G401 (cell line): ENCODE data around the gene OR12D2. TPM values are rescaled to one million over a fixed set of nuclear protein-coding genes. Genes with fewer than 3 reads are reported as not detected.
"Not testable (repeated sequence)": the region's sequence is repeated elsewhere in the genome, so short reads cannot be mapped to it uniquely, and the experiment has no call there.

Experiments
- DNase-seq: peaks from one replicate; pipeline ENCODE4 v3.0.0-alpha.2; 2015; ENCODE audit warnings: low spot score
- in situ Hi-C: cut with HindIII; loops from 2 replicates; pipeline ENCODE4 v1.10.0; 2016; ENCODE audit warnings: low sequenced_read_pairs, mixed read lengths
- total RNA-seq: library from RNA; depleted of rRNA; stranded (reverse); fragments of >200 nt; shearing (Covaris generic); gene quantifications from 2 replicates; pipeline ENCODE4 v1.2.3, GENCODE V29; 2014; rRNA removed

Gene OR12D2
- not detected in 2 replicates for total RNA-seq

GRCh38 chr6:29395331-29395730 is at the start of gene OR12D2:
TSS of gene OR12D2 (plus strand) at chr6:29395631. CDS start at chr6:29396700, 1,069 bp downstream.
- in situ Hi-C loops = no loop called here
- DNase-seq = no peak

- in situ Hi-C loops = not testable (repeated sequence)
Observed at GRCh38 chr6:29349348-29349747, 46.1 kb upstream of the OR12D2 start.

GRCh38 chr6:29354980-29355379 is 40.5 kb upstream of the OR12D2 start:
- no peak for DNase-seq

More at GRCh38 chr6:29349348-29349747, 46.1 kb upstream of the OR12D2 start:
- DNase-seq = not testable (repeated sequence)

GRCh38 chr6:29355603-29356002 is 39.8 kb upstream of the OR12D2 start:
- in situ Hi-C loops = no loop called here
- no peak for DNase-seq

More at GRCh38 chr6:29354980-29355379, 40.5 kb upstream of the OR12D2 start:
- in situ Hi-C loops = no loop called here

- DNase-seq = no peak
- in situ Hi-C loops = no loop called here
Observed at GRCh38 chr6:29368765-29369164, 26.7 kb upstream of the OR12D2 start, which contains the start of gene OR5V1. TSS of gene OR5V1 (minus strand) at chr6:29368865. CDS start at chr6:29356195, 12,670 bp downstream.

- in situ Hi-C loops = no loop called here
- DNase-seq = no peak
Observed at GRCh38 chr6:29375191-29375590, 20.2 kb upstream of the OR12D2 start, which contains the start of gene OR12D3. TSS of gene OR12D3 (minus strand) at chr6:29375291. CDS start at chr6:29375287, 4 bp downstream.

GRCh38 chr6:29376003-29376402 is 19.4 kb upstream of the OR12D2 start:
- in situ Hi-C loops = no loop called here
- DNase-seq = no peak

- in situ Hi-C loops = no loop called here
- DNase-seq = no peak
Observed at GRCh38 chr6:29388533-29388932, 6.9 kb upstream of the OR12D2 start.

- in situ Hi-C loops = no loop called here
Observed at GRCh38 chr6:29399525-29399924, 4.1 kb downstream of the OR12D2 start.

GRCh38 chr6:29403801-29404200 is 8.4 kb downstream of the OR12D2 start:
- DNase-seq = no peak
- in situ Hi-C loops = no loop called here

More at GRCh38 chr6:29399525-29399924, 4.1 kb downstream of the OR12D2 start:
- no peak for DNase-seq

- DNase-seq = no peak
- in situ Hi-C loops = no loop called here
Observed at GRCh38 chr6:29414588-29414987, 19.2 kb downstream of the OR12D2 start, which contains the start of gene OR12D1. TSS of gene OR12D1 (plus strand) at chr6:29414928.

- in situ Hi-C loops = no loop called here
- DNase-seq = no peak
Observed at GRCh38 chr6:29419516-29419915, 24.1 kb downstream of the OR12D2 start.

- DNase-seq = no peak
- in situ Hi-C loops = no loop called here
Observed at GRCh38 chr6:29424168-29424567, 28.7 kb downstream of the OR12D2 start.

GRCh38 chr6:29424575-29424974 is 29.1 kb downstream of the OR12D2 start:
- in situ Hi-C loops = no loop called here
- no peak for DNase-seq

- in situ Hi-C loops = no loop called here
Observed at GRCh38 chr6:29425075-29425474, 29.6 kb downstream of the OR12D2 start.

GRCh38 chr6:29426654-29427053 is 31.2 kb downstream of the OR12D2 start:
- in situ Hi-C loops = no loop called here
- DNase-seq = no peak

More at GRCh38 chr6:29425075-29425474, 29.6 kb downstream of the OR12D2 start:
- no peak for DNase-seq

- in situ Hi-C loops, DNase-seq: not testable (repeated sequence)
Observed at GRCh38 chr6:29436730-29437129, 41.3 kb downstream of the OR12D2 start.

GRCh38 chr6:29439006-29439405 is 43.6 kb downstream of the OR12D2 start, which contains the start of gene OR10C1:
TSS of gene OR10C1 (plus strand) at chr6:29439306. CDS start at chr6:29440016, 710 bp downstream.
- in situ Hi-C loops = no loop called here

GRCh38 chr6:29442719-29443118 is 47.3 kb downstream of the OR12D2 start:
- in situ Hi-C loops = no loop called here
- DNase-seq = no peak

More at GRCh38 chr6:29439006-29439405, 43.6 kb downstream of the OR12D2 start, which contains the start of gene OR10C1:
- no peak for DNase-seq

GRCh38 chr6:29444031-29444430 is 48.6 kb downstream of the OR12D2 start:
- DNase-seq, in situ Hi-C loops: not testable (repeated sequence)
